ENCODE measurements around the gene RBM39.
"Not testable (repeated sequence)": the region's sequence is repeated elsewhere in the genome, so short reads cannot be mapped to it uniquely, and the experiment has no call there.

DNA sequence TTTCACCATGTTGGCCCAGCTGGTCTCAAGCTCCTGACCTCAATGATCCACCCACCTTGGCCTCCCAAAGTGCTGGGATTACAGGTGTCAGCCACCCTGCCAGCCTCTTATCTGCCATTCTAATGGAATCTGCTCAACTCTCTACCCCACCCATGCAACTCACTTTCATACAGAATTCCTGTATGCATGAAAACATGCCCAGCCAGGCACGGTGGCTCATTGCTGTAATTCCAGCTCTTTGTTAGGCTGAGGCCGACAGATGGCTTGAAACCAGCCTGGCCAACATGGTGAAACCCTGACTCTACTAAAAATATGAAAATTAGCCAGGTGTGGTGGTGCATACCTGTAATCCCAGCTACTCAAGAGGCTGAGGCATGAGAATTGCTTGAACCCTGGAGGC is 22.9 kb upstream of the RBM39 start:
- not testable (repeated sequence) for TF ChIP-seq CTCF, POLR2A, EP300 (IDR thresholded peaks at IDR 0.05)

Measured in tibial nerve (tissue), 4 donors.